ENCODE measurements around the gene KAT2B.

Gene KAT2B

DNA sequence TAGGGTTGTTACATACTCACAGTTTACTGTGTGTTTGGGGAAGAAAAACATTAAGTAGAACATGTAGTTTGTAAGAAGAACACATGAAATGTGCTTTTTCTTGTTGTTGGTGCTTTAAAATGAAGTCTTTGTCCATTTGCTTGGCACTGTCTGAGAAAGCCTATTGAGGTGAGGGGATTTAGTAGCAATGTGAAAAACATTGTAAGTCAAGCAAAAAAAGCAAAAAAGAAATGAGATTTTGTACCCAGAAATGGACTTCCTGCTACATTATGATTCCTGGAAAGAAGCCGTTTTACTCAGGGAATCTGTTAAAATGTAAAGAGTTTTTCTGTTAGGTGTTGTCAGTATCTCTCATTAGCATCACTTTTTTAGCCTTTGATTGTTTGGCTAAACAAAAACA, 59.9 kb downstream of the KAT2B start:
- no peak for DNase-seq (ENCODE audit: low read depth)

DNA sequence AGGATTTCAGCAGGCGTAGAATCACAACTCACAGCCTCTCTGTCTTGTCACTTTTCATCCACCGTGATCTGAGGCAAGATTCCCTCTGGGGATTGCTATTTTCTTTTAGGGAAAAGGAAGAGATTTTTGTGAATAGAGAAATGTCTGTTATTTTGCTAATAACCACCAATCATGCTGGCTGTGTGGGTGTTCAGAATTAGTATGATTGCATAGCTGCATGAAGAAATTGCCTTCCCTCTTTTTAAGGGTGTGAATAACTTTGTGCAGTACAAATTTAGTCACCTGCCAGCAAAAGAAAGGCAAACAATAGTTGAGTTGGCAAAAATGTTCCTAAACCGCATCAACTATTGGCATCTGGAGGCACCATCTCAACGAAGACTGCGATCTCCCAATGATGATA, 60.8 kb downstream of the KAT2B start:
- no peak for DNase-seq (ENCODE audit: low read depth)

- DNase-seq (ENCODE audit: low read depth): no peak
Observed at GRCh38 chr3:20103731-20104130, 63.5 kb downstream of the KAT2B start.

DNA sequence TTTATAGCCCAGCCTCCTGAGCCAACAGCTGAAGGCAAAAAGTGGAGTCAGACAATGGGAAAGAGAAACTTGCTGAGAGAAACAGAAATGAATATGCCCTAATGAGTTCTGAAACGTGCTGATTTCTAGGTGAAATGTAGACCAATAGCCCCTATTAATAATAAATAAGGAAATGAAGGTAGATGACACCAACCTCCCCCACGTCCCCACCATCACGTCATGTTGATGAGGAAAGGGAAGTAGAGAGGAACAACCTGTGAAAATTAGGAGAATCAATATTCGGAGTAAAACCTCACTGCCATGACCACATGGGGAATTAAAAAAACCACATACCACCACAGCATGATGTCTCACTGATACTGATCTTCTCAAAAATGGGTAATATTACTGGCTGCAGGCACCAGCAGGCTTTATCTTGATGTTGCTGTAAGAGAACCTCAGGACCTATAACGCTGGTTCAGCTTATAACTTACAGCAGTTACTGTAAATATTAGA, 64.0 kb downstream of the KAT2B start:
- no peak for DNase-seq (ENCODE audit: low read depth)

- DNase-seq (ENCODE audit: low read depth): no peak
Observed at GRCh38 chr3:20105513-20106280, 65.5 kb downstream of the KAT2B start.

- DNase-seq (ENCODE audit: low read depth): no peak
Observed at GRCh38 chr3:20107722-20108121, 67.5 kb downstream of the KAT2B start.

- no peak for DNase-seq (ENCODE audit: low read depth)
Observed at GRCh38 chr3:20108869-20109268, 68.6 kb downstream of the KAT2B start.

DNA sequence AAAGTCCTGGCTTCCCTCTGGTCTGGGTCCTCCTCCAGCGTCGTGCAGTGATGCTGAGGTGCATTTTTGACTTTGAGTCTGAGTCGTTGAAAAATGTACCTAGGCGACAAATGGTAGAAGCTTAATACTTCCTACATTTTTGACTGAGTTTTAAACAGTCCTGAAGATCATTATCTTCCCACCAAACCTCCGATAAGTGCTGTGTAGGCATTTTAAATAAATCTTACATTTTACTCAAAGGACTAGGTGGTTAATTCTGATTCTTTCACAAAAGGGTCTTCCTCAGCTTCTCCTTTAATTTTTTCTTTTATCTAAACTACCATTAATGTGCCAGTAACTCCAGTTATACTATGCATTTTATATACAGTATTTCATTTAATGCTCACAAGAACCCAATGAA, 70.6 kb downstream of the KAT2B start:
- DNase-seq (ENCODE audit: low read depth): no peak

- DNase-seq (ENCODE audit: low read depth): no peak
Observed at GRCh38 chr3:20111836-20112235, 71.6 kb downstream of the KAT2B start.

DNA sequence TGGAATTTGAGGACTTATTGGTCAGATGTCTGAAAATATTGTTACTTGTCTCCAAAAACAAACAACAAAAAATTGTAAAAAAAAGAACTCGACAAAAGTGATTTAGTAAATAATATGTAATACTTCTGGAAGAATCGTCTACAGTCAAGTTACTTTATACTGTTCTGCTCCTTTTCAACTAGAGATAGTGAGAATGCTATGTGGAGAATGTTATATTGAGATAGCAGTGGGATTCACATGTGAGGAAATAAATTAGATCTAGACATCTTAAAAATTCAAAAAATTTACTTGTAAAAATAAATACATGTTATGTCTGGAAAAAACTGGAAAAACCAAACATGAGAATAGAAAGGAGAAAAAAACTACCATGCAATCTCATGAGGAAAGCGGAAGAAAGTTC, 80.8 kb downstream of the KAT2B start:
- no peak for DNase-seq (ENCODE audit: low read depth)

- peak; percentile 1 for DNase-seq (ENCODE audit: low read depth)
Observed at GRCh38 chr3:20123131-20123652, 82.9 kb downstream of the KAT2B start.

GRCh38 chr3:20125289-20125688, 85.0 kb downstream of the KAT2B start:
- DNase-seq (ENCODE audit: low read depth): no peak

GRCh38 chr3:20125897-20126296, 85.7 kb downstream of the KAT2B start:
- DNase-seq (ENCODE audit: low read depth): no peak

- no peak for DNase-seq (ENCODE audit: low read depth)
Observed at GRCh38 chr3:20128358-20128757, 88.1 kb downstream of the KAT2B start.

DNA sequence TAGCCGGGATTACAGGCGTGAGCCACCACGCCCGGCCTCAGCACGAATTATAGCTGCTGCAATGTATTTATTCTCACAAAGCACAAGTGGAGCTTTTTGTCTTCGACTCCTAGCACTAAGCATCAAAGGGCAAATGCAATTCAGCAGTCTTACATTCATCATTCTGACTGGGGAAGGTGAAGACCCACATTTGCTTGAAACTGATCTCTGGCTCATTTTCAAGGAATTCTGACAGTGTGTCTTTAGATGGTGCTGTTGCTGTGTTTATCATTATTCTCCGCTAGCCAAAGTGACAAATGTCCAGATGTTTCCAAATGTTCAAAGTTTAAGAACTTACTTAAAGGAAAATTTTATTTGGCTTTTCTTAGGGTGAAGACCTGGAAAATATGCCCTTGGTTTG, 89.9 kb downstream of the KAT2B start:
- DNase-seq (ENCODE audit: low read depth): no peak

GRCh38 chr3:20136231-20136630, 96.0 kb downstream of the KAT2B start:
- DNase-seq (ENCODE audit: low read depth): no peak

GRCh38 chr3:20137647-20138046, 97.4 kb downstream of the KAT2B start:
- no peak for DNase-seq (ENCODE audit: low read depth)

DNA sequence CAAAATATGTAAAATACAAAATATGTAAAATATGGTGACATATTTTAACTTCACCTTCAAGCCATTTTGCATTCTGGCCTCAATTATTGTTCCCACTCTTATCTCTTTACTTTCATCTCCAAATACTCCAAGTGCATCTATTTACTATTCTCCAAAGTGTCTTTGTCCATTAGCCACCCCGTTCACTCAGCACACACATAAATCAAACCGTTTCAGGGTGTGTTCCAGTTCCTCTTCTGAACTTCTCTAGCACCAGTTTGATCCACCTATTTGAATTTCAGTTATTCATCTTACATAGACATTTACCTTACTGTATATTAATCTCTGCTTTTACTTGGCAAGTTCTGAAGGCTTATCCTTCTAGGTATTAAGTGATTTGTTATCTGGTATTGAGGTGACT, 100.6 kb downstream of the KAT2B start:
- no peak for DNase-seq (ENCODE audit: low read depth)

DNA sequence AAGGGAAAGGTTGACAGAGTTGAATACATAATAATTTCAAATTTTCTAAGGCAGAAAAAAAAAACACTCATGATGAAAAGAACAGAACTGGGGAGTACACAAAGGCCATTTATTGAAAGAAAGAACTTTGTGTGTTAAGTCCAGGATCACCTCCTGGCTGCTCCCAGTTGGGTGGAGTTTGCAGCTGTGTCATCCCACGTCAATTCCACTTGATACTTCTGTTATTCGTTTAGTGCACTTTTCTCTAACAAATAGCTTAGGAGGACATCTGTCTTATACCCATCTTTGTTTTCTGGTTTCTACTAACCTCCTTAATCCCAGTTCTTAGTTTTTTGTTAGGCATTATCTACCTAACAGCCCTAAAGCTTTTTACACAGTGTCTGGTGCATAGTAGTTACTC, 101.1 kb downstream of the KAT2B start:
- no peak for DNase-seq (ENCODE audit: low read depth)

- peak; percentile 8 for DNase-seq (ENCODE audit: low read depth)
Observed at GRCh38 chr3:20141851-20142250, 101.6 kb downstream of the KAT2B start.

- no peak for DNase-seq (ENCODE audit: low read depth)
Observed at GRCh38 chr3:20142517-20142916, 102.3 kb downstream of the KAT2B start.

- DNase-seq (ENCODE audit: low read depth): no peak
Observed at GRCh38 chr3:20143519-20143918, 103.3 kb downstream of the KAT2B start.

DNA sequence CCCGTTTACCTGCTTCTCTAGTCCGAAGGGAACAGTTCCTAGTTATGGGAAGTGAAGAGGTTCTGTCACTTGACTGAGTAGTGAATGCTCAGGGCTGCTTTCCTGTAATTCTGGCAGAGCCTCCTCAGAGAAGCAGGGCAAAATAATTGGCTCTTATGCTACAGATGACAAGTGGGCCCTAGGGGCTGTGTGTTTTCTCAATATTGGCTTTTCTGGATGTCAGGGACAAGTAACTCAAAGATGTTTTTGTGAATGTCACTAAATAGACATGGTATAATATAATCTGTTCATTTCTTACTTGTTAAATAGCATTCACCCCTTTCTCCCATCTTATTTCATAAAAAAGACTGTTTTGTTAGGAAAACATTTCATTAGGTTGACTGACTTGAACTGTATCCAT, 105.6 kb downstream of the KAT2B start:
- no peak for DNase-seq (ENCODE audit: low read depth)

GRCh38 chr3:20146301-20146700, 106.1 kb downstream of the KAT2B start:
- DNase-seq (ENCODE audit: low read depth): no peak

Data from fibroblast of the conjunctiva (primary cell).